Coronary artery (tissue), 2 donors: ENCODE measurements around the gene RHOA.
A peak's percentile ranks its signal among the peaks of the same experiment; 100 is the strongest.

Experiments
- DNase-seq: peaks from one replicate; pipeline ENCODE4 v3.0.0-alpha.2; 2017; ENCODE audit warnings: low spot score
- H3K27ac ChIP-seq, 2 donors: fragments of 200-600 bp; sonication (generic); one replicate each; pipeline ENCODE4 v1.5.1; 2016 to 2019
- H3K4me3 ChIP-seq: fragments of 200-600 bp; sonication (generic); 2 replicates; pipeline ENCODE4 v1.5.1; 2016; ENCODE audit warnings: mild to moderate bottlenecking, moderate library complexity
- TF ChIP-seq, protein P1 (sequence below): fragments of 200-600 bp; sonication (generic); IDR thresholded peaks from one replicate; pipeline ENCODE4 v1.5.1; 2019; ENCODE audit warnings: antibody characterized with exemption

Gene RHOA

DNA sequence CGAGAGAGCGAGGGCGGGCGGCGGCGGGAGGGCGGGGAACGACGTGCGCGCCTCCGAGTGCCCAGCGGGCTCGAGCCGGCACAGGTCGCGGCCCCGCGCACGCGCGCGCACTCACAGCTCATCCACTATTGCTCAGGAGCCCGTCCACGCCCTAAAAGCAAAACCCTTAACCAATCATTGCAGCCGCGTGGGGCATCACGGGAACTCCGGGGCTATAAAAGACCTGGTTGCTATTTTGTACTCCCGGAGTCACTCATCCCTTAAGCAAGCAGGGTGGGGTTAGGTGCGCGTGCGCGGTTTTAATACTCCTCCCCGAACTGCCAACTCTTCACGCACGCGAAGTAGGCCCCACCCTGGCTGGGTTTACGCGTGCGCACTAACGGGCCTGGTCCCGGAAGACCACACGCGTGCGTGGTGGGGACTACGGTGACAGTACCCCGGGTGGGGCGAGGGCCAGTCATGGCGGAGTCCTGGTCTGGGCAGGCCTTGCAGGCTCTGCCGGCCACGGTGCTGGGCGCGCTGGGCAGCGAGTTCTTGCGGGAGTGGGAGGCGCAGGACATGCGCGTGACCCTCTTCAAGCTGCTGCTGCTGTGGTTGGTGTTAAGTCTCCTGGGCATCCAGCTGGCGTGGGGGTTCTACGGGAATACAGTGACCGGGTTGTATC lies at the start of gene RHOA, which contains the start of gene TCTA:
TSS of gene RHOA (minus strand) at position 9 of the 664 bp plus-strand sequence. CDS start 36,387 bp downstream, outside the sequence.
TSS of gene TCTA (plus strand) at position 456 of the 664 bp plus-strand sequence. CDS start at position 460, 4 bp downstream.
- H3K4me3 ChIP-seq = peak within 1 kb of the TSS; percentile 94
- H3K27ac ChIP-seq = peak within 1 kb of the TSS; percentile 99
- peak; percentile 100 for DNase-seq
- TF ChIP-seq, protein P1, sequence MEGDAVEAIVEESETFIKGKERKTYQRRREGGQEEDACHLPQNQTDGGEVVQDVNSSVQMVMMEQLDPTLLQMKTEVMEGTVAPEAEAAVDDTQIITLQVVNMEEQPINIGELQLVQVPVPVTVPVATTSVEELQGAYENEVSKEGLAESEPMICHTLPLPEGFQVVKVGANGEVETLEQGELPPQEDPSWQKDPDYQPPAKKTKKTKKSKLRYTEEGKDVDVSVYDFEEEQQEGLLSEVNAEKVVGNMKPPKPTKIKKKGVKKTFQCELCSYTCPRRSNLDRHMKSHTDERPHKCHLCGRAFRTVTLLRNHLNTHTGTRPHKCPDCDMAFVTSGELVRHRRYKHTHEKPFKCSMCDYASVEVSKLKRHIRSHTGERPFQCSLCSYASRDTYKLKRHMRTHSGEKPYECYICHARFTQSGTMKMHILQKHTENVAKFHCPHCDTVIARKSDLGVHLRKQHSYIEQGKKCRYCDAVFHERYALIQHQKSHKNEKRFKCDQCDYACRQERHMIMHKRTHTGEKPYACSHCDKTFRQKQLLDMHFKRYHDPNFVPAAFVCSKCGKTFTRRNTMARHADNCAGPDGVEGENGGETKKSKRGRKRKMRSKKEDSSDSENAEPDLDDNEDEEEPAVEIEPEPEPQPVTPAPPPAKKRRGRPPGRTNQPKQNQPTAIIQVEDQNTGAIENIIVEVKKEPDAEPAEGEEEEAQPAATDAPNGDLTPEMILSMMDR = no peak

DNA sequence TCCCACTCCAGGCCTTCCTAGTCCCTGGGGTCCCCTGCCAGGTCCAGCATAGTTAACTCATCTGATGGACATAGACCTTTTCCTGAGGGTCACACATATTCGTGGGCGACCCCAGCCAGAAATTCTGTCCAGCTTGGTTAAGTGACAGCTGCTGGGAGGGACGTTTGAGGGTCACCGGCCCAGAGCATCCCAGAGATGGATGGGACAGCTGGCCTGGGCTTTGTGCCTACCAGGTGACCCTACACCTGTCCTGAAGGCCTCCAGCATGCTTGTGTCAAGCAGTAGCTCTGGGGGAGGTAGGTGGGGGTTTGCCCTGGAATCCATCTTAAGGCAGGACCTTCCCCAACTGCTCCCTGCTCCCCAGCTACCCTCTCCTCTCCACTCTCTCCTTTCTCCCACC lies 49.2 kb upstream of the RHOA start:
- H3K27ac ChIP-seq = peak overlapping the region in 1 of 2 donors; percentile 59
- DNase-seq = no peak
- no peak overlapping the region for H3K4me3 ChIP-seq
- TF ChIP-seq, protein P1 = no peak

DNA sequence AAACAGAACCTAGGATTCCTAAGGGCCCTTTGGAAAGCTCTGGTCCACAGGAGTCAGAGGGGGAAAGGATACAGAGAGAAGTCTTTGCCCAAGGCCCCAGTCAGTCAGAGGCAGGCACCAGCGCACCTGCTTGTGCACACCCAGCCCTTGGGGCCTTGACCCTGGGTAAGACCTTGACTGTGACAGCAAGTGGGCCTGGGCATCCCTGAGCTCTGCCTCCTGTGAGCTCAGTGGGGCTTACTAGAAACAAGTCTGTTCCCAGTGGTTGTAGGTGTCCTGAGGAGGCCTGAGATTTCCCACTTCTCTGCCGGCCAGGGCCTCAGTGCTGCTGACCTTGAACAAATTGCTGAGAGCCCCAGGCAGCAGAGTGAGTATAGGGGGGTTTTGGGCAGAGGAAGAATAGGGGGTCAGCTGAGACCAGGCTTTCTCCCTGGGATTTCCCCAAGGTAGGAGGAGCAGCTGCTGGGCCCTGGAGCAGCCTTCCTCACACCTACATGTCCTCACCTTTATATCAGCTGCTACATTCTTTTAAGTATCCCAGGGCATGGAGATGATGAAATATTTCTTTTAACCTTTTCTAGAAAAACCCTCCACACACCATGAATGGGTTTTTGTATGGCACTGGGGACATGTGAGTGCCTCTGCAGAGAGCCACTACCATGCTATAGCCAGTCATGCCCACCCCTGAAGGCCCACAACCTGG lies 48.6 kb upstream of the RHOA start:
- peak overlapping the region in 1 of 2 donors; percentile 59 for H3K27ac ChIP-seq
- TF ChIP-seq, protein P1 = no peak

DNA sequence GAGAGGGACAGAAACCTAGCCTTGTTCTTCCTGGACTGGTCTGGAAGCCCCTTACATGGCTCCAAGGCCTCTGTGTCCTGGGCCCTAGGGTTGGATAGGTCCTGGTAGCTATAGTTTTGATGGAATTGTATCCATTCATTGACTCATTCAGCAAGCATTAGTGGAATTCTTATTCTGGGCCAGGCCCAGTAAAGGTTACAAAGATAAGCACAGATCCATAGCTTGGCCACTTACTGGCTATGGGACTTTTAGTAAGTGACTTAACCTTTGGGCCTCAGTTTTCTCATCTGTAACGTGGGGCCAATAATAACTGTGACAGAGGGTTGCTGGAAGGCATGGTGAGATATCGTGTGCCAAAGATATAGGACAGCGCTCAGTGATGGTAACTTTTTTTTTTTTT lies 44.7 kb upstream of the RHOA start:
- TF ChIP-seq, protein P1 = no peak
- no peak overlapping the region for H3K4me3 ChIP-seq
- DNase-seq = no peak
- H3K27ac ChIP-seq = no peak overlapping the region

More for the DNA sequence above, 48.6 kb upstream of the RHOA start:
- no peak for DNase-seq
- H3K4me3 ChIP-seq = no peak overlapping the region

DNA sequence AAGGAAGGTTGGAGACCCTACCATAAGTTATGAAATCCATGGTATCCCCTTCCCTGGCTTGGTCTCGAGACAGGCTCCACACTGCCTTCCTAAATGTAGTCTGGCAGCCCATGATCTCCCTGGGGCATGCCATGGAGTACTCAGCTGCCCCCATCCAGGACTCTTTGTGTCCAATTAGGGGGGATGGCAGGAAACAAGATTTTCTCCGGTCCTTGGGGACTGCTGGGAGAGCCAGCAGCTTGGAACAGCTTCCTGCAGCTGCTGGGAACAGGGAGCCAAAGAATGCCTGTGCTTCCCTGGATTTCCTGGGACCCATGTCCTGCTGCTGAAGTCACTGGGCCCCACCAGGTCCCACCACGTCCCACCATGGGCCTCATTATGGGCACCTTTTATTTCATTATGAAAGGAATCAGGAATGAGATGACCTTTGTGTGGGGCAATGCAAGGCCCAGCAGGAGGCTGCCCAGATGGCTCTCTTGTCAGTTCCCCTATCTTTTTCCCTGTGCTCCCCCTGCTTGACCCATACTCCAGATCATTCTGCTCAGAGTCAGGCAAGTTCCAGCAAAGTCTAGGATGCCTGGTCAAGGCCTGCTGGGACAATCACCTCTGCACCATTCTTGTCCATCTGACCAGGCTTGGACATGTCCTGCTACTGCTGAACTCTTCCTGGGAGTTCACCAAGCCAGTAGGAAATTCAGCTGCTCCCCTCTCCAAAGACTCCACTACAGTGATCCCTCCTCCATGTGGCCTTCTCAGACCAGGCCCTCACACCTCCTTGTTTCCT lies 43.3 kb upstream of the RHOA start:
- H3K4me3 ChIP-seq = no peak overlapping the region
- TF ChIP-seq, protein P1 = no peak
- peak overlapping the region; percentile 46 to 59 for H3K27ac ChIP-seq
- DNase-seq = no peak

DNA sequence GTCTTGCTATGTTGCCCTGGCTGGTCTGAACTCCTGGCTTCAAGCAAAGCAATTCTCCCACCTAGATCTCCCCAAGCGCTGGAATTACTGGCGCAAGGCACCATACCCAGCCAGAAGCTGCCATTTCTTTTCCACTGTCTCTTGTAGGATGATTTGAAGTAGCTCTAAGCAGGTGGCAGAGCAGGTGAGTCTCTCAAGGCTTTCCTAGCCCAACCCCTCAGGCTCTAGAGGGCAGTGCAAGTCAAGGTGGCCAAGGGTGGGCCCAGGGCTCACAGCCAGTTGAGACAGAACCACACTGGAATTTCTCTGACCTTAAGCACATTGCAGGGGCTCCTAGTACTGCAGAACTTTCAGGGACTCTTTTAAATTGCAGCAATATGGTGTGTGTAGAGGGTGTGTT lies 42.7 kb upstream of the RHOA start:
- TF ChIP-seq, protein P1 = no peak
- DNase-seq = no peak
- Histone ChIP-seq H3K4me3 (no peak overlapping the region), H3K27ac (peak overlapping the region; percentile 3 to 46)
